ENCODE data around the gene MYO16. TPM values are rescaled to one million over a fixed set of nuclear protein-coding genes. Genes with fewer than 3 reads are reported as not detected.
A peak's percentile ranks its signal among the peaks of the same experiment; 100 is the strongest.

The MYO16 gene
- total and polyA plus RNA-seq, 8 donors: 0.03 to 0.47 (median 0.16) TPM

- ATAC-seq (peak in 2 of 4 donors; percentile 22 to 44), FAIRE-seq (no peak), DNase-seq (no peak)
- intact Hi-C loops (cut with DNase I): loop anchor here in 1 of 3 donors (10.0 kb wide), 1 partner anchor 826 kb away; the partner anchor contains the start of gene IRS2
- H3K27me3 ChIP-seq: no peaks in the 10 kb centered on the region
- H3K36me3 ChIP-seq: no peaks in the 10 kb centered on the region
- no peak overlapping the region for H3K27ac ChIP-seq
- H3K4me3 ChIP-seq: no peak overlapping the region
- TF ChIP-seq CTCF (IDR thresholded peaks at IDR 0.05): no peak
- no peaks in the 10 kb centered on the region for H3K9me3 ChIP-seq
- no peaks in the 10 kb centered on the region for H3K4me1 ChIP-seq
These were observed 329.8 kb downstream of the MYO16 start for GRCh38 chr13:108959234-108959633.

GRCh38 chr13:108960006-108960405, 330.6 kb downstream of the MYO16 start:
- Histone ChIP-seq H3K27ac (no peak overlapping the region), H3K4me3 (no peak overlapping the region), H3K4me1 (no peaks in the 10 kb centered on the region), H3K36me3 (no peaks in the 10 kb centered on the region), H3K27me3 (no peaks in the 10 kb centered on the region), H3K9me3 (no peaks in the 10 kb centered on the region)
- TF ChIP-seq CTCF (IDR thresholded peaks at IDR 0.05): no peak
- DNase-seq: no peak
- intact Hi-C loops (cut with DNase I): loop anchor here in 2 of 3 donors (5.0 to 10.0 kb wide), 2 partner anchors 1145 to 1147 kb away; no protein-coding TSS in a partner anchor
- WGBS, 2 donors: 79 to 88% methylated on average over 6 of the region's 6 CpGs
- no peak for ATAC-seq
- no peak for FAIRE-seq

- no peak for DNase-seq
- TF ChIP-seq CTCF (IDR thresholded peaks at IDR 0.05): peak; percentile 66 to 78 (median 76)
- no peaks in the 10 kb centered on the region for H3K36me3 ChIP-seq
- no peak overlapping the region for H3K4me3 ChIP-seq
- H3K27ac ChIP-seq: no peak overlapping the region
- ATAC-seq: peak; percentile 76 to 91 (median 82)
- no peaks in the 10 kb centered on the region for H3K4me1 ChIP-seq
- FAIRE-seq: peak; percentile 93
- intact Hi-C loops (cut with DNase I): loop anchor here in 2 of 3 donors (5.0 to 10.0 kb wide), 2 partner anchors 1143 to 1146 kb away; no protein-coding TSS in a partner anchor
- H3K9me3 ChIP-seq: no peaks in the 10 kb centered on the region
- 5 to 6% methylated on average over 7 of the region's 7 CpGs for WGBS, 2 donors
- H3K27me3 ChIP-seq: no peaks in the 10 kb centered on the region
These were observed 332.2 kb downstream of the MYO16 start for GRCh38 chr13:108961542-108962125.

GRCh38 chr13:108962654-108963053, 333.2 kb downstream of the MYO16 start:
- no peak for FAIRE-seq
- H3K4me1 ChIP-seq: no peaks in the 10 kb centered on the region

More at GRCh38 chr13:108962654-108963053, 333.2 kb downstream of the MYO16 start:
- TF ChIP-seq CTCF (IDR thresholded peaks at IDR 0.05): no peak
- no peaks in the 10 kb centered on the region for H3K9me3 ChIP-seq
- no peak for ATAC-seq
- H3K27me3 ChIP-seq: no peaks in the 10 kb centered on the region
- no peak overlapping the region for H3K4me3 ChIP-seq
- H3K36me3 ChIP-seq: no peaks in the 10 kb centered on the region
- no peak for DNase-seq
- no peak overlapping the region for H3K27ac ChIP-seq
- intact Hi-C loops (cut with DNase I): loop anchor here in 2 of 3 donors (5.0 to 10.0 kb wide), 2 partner anchors 1142 to 1145 kb away; no protein-coding TSS in a partner anchor
